HG02970 (cell line): ENCODE measurements around the gene DTWD1.
"Not testable (repeated sequence)": the region's sequence is repeated elsewhere in the genome, so short reads cannot be mapped to it uniquely, and the experiment has no call there.

Source experiments
- ATAC-seq: cut with Tn5 transposase; IDR thresholded peaks from one replicate; pipeline ENCODE4 v1.9.1; 2021; ENCODE audit warnings: mild to moderate bottlenecking, moderate library complexity, moderate number of reproducible peaks; ENCODE audit not compliant: unreplicated experiment, low FRiP score

The DTWD1 gene

GRCh38 chr15:49620658-49621368 is at the start of gene DTWD1, which contains the start of gene FAM227B:
Gene DTWD1, plus strand, starts transcription at chr15:49621048. Its CDS starts 4,120 bp downstream, at chr15:49625168.
Gene FAM227B, minus strand, starts transcription at chr15:49620818. Its CDS starts 5,647 bp downstream, at chr15:49615171.
- peak; percentile 99 for ATAC-seq

- ATAC-seq: no peak
Observed at GRCh38 chr15:49573421-49573820, 47.4 kb upstream of the DTWD1 start.

- peak; percentile 75 for ATAC-seq
Observed at GRCh38 chr15:49589030-49589429, 31.8 kb upstream of the DTWD1 start.

GRCh38 chr15:49592829-49593316 is 28.0 kb upstream of the DTWD1 start:
- not testable (repeated sequence) for ATAC-seq

- no peak for ATAC-seq
Observed at GRCh38 chr15:49604625-49605409, 16.0 kb upstream of the DTWD1 start.

GRCh38 chr15:49605588-49605987 is 15.3 kb upstream of the DTWD1 start:
- ATAC-seq: no peak

GRCh38 chr15:49606594-49606993 is 14.3 kb upstream of the DTWD1 start:
- ATAC-seq: no peak

GRCh38 chr15:49610157-49610918 is 10.5 kb upstream of the DTWD1 start:
- no peak for ATAC-seq

- not testable (repeated sequence) for ATAC-seq
Observed at GRCh38 chr15:49612240-49612639, 8.6 kb upstream of the DTWD1 start.

GRCh38 chr15:49619226-49619625 is 1.6 kb upstream of the DTWD1 start:
- no peak for ATAC-seq

- peak; percentile 2 for ATAC-seq
Observed at GRCh38 chr15:49620199-49620598, 649 bp upstream of the DTWD1 start.

GRCh38 chr15:49621401-49621811 is 558 bp downstream of the DTWD1 start:
- ATAC-seq: no peak

GRCh38 chr15:49621887-49622286 is 1.0 kb downstream of the DTWD1 start:
- no peak for ATAC-seq

- ATAC-seq: no peak
Observed at GRCh38 chr15:49622561-49622960, 1.7 kb downstream of the DTWD1 start.

GRCh38 chr15:49624056-49624455 is 3.2 kb downstream of the DTWD1 start:
- ATAC-seq: no peak

- no peak for ATAC-seq
Observed at GRCh38 chr15:49625460-49626036, 4.7 kb downstream of the DTWD1 start.

- ATAC-seq: no peak
Observed at GRCh38 chr15:49627407-49627877, 6.6 kb downstream of the DTWD1 start.

- ATAC-seq: no peak
Observed at GRCh38 chr15:49628379-49628778, 7.5 kb downstream of the DTWD1 start.

GRCh38 chr15:49637857-49638256 is 17.0 kb downstream of the DTWD1 start:
- ATAC-seq: no peak

GRCh38 chr15:49644364-49644794 is 23.5 kb downstream of the DTWD1 start:
- ATAC-seq: no peak
